Thoracic aorta (tissue), 2 donors: ENCODE measurements around the gene MOCS1. TPM values are rescaled to one million over a fixed set of nuclear protein-coding genes. Genes with fewer than 3 reads are reported as not detected.

Experiments used
- ATAC-seq: fragments of 150-250 bp; one replicate; pipeline ENCODE4 v1.8.0; 2017; ENCODE audit warnings: low read depth; ENCODE audit not compliant: insufficient number of reproducible peaks, low FRiP score
- DNase-seq: peaks from one replicate; pipeline ENCODE4 v3.0.0-alpha.2; 2020; ENCODE audit warnings: low spot score
- H3K27ac ChIP-seq, 2 donors: fragments of 200-600 bp; sonication (generic); 1 replicate in 1 of 2; 2 replicates in 1 of 2; pipeline ENCODE4 v1.5.1; 2016; ENCODE audit warnings: mild to moderate bottlenecking in 2 of 2, moderate library complexity in 2 of 2
- H3K27me3 ChIP-seq: fragments of 200-600 bp; sonication (generic); replicated peaks from 2 replicates; pipeline ENCODE4 v1.6.0; 2016; ENCODE audit warnings: mild to moderate bottlenecking; ENCODE audit not compliant: insufficient read depth
- H3K36me3 ChIP-seq: fragments of 200-600 bp; sonication (generic); one replicate; pipeline ENCODE4 v1.5.1; 2016
- H3K4me1 ChIP-seq, 2 donors: fragments of 200-600 bp; sonication (generic); 1 replicate in 1 of 2; 2 replicates in 1 of 2; pipeline versions ENCODE4 v1.5.1 to v1.6.0; 2016; ENCODE audit warnings: low read depth in 2 of 2, mild to moderate bottlenecking in 1 of 2; ENCODE audit not compliant: control insufficient read depth in 1 of 2
- H3K4me3 ChIP-seq: fragments of 200-600 bp; sonication (generic); 2 replicates; pipeline ENCODE4 v1.5.1; 2016; ENCODE audit warnings: mild to moderate bottlenecking
- H3K9me3 ChIP-seq: fragments of 200-600 bp; sonication (generic); 2 replicates; pipeline ENCODE4 v1.5.1; 2016
- CTCF ChIP-seq: fragments of 200-600 bp; sonication (generic); IDR thresholded peaks from one replicate; pipeline ENCODE4 v1.5.1; 2019; ENCODE audit warnings: antibody characterized with exemption
- total RNA-seq, 2 donors: library from RNA; depleted of rRNA; stranded (reverse); fragments of >200 nt; gene quantifications; one replicate each; pipeline versions ENCODE4 v1.1.0 to v1.2.3, GENCODE V29; 2016

The MOCS1 gene
- total RNA-seq, 2 donors from 2014 or later: 29.1 to 44.9 TPM

- Histone ChIP-seq H3K27me3 (no peaks in the 10 kb centered on the region), H3K4me3 (no peak overlapping the region), H3K4me1 (peaks cover 22 to 74% of the 10 kb centered on the region in 2 donors), H3K36me3 (no peaks in the 10 kb centered on the region), H3K9me3 (no peaks in the 10 kb centered on the region), H3K27ac (peak overlapping the region in 1 of 2 donors; percentile 96)
- ATAC-seq: no peak
- TF ChIP-seq CTCF: no peak
- no peak for DNase-seq
These were observed 45.0 kb downstream of the MOCS1 start for GRCh38 chr6:39889229-39889628.

DNA sequence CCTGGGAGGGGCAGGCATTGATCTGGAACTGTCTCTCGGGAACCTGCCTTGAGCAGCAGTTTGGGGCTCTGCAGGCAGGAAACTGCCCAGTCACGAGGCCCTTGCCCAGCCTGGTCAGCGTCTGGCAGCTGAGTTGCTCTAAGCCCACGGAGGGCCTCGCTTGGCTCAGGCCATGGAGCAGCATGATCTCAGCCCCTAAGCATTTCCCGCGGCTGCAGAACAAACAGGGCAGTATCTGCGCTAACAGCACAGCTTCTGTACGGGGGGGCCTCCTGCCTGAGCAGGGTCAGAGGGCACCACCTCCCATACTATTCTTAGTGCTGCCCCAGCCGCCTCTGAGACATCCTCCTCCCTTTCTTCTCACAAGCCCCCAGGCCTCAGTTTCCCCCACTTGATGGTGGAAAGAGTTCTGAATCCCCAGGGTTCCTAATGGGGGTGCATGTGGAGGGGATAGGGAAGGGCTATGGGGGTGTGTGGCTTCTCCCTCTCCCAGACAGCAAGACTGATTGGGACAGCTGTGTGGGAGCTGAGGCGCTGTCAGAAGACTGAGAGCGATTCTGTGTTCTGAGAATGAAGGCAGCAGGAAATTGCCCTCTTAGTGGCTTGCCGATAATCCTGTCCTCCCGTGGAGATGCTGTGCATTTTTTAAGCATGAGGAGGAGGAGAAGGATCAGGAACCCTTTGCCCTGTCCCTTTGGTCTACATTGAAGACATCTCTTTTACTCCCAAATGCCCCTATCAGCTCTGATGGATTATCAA is 46.4 kb downstream of the MOCS1 start:
- peaks cover 32 to 77% of the 10 kb centered on the region in 2 donors for H3K4me1 ChIP-seq
- H3K9me3 ChIP-seq: no peaks in the 10 kb centered on the region
- DNase-seq: peak; percentile 70
- H3K27me3 ChIP-seq: no peaks in the 10 kb centered on the region
- peak; percentile 73 for ATAC-seq
- no peak for TF ChIP-seq CTCF
- H3K36me3 ChIP-seq: no peaks in the 10 kb centered on the region
- peak overlapping the region; percentile 29 for H3K4me3 ChIP-seq
- H3K27ac ChIP-seq: peak overlapping the region; percentile 88 to 96

DNA sequence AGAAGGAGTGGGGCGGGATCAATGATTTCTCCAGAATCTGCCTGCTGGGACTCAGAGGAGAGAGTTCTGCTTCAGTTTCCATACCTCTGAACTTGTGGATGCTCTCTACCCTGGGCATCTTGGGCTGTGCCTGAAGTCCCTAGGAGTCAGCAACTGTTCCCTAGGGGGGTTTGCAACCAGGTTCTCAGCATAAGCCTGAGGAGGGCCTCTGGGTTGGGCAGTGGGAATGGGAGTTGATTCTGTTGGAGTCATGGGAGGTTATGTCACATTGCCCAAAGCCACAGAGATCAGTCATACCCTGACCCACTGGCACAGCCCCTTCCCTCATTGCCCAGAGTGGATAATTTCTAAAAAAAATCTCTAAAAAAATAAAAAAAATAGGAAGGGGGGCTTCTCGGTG is 47.4 kb downstream of the MOCS1 start:
- Histone ChIP-seq H3K27ac (peak overlapping the region; percentile 88 to 96), H3K9me3 (no peaks in the 10 kb centered on the region), H3K36me3 (no peaks in the 10 kb centered on the region), H3K4me3 (no peak overlapping the region), H3K27me3 (no peaks in the 10 kb centered on the region), H3K4me1 (peaks cover 32 to 77% of the 10 kb centered on the region in 2 donors)
- no peak for TF ChIP-seq CTCF
- ATAC-seq: no peak
- DNase-seq: no peak

DNA sequence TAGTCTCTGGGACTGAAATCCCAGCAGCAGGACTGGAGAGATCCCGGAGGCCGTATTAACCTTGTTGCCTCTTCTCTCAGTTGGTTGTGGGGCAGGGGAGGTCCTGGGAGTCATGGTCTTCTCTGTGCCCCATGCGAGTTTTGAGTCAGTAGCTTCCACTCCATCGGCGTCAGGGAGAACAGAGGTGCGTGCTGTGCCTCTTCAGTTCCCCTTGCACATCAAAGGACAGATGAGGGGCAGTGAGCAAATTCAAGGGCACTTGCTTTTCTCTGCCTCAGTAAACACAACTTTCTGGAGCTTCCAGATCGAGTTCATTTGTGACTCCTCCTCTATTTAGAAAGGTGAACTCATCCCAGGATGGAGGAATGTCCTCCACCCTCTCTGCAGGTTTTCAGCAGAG is 48.6 kb downstream of the MOCS1 start:
- no peak for TF ChIP-seq CTCF
- Histone ChIP-seq H3K4me3 (no peak overlapping the region), H3K27ac (peak overlapping the region; percentile 88 to 96), H3K27me3 (no peaks in the 10 kb centered on the region), H3K9me3 (no peaks in the 10 kb centered on the region), H3K4me1 (peaks cover 40 to 87% of the 10 kb centered on the region in 2 donors), H3K36me3 (no peaks in the 10 kb centered on the region)
- ATAC-seq (no peak), DNase-seq (no peak)

- no peaks in the 10 kb centered on the region for H3K27me3 ChIP-seq
- DNase-seq (no peak), ATAC-seq (no peak)
- H3K27ac ChIP-seq: peak overlapping the region; percentile 88 to 96
- no peaks in the 10 kb centered on the region for H3K9me3 ChIP-seq
- H3K4me3 ChIP-seq: no peak overlapping the region
- TF ChIP-seq CTCF: no peak
- peaks cover 44 to 87% of the 10 kb centered on the region in 2 donors for H3K4me1 ChIP-seq
- H3K36me3 ChIP-seq: no peaks in the 10 kb centered on the region
These were observed 49.6 kb downstream of the MOCS1 start for GRCh38 chr6:39884696-39885095.
